Adipocyte (in vitro differentiated cells): ENCODE data around the gene LRRK1.

Source experiments
- DNase-seq: peaks from one replicate; pipeline ENCODE4 v3.0.0-alpha.2; 2015; ENCODE audit warnings: low read depth
- H3K27me3 ChIP-seq: replicated peaks from 2 replicates; pipeline ENCODE4 v1.7.0; 2013; ENCODE audit warnings: mild to moderate bottlenecking, low read length, moderate library complexity; ENCODE audit not compliant: control insufficient read depth, insufficient read depth
- H3K36me3 ChIP-seq: 2 replicates; pipeline ENCODE4 v1.7.0; 2013; ENCODE audit warnings: low read length, mild to moderate bottlenecking, moderate library complexity; ENCODE audit not compliant: control insufficient read depth, insufficient read depth, severe bottlenecking
- H3K4me1 ChIP-seq: 2 replicates; pipeline ENCODE4 v1.7.0; 2013; ENCODE audit warnings: mild to moderate bottlenecking, low read length, moderate library complexity; ENCODE audit not compliant: control insufficient read depth, insufficient read depth
- H3K4me3 ChIP-seq: 2 replicates; pipeline ENCODE4 v1.7.0; 2013; ENCODE audit warnings: mild to moderate bottlenecking, low read length, moderate library complexity
- H3K9ac ChIP-seq: 2 replicates; pipeline ENCODE4 v1.7.0; 2013; ENCODE audit warnings: mild to moderate bottlenecking, low read length, moderate library complexity
- H3K9me3 ChIP-seq: 2 replicates; pipeline ENCODE4 v1.7.0; 2013; ENCODE audit warnings: mild to moderate bottlenecking, low read length, moderate library complexity; ENCODE audit not compliant: control insufficient read depth

Gene LRRK1

GRCh38 chr15:101043911-101044624 lies 124.9 kb downstream of the LRRK1 start:
- H3K27me3 ChIP-seq, result no peaks in the 10 kb centered on the region
- H3K4me3 ChIP-seq, result no peak overlapping the region
- no peaks in the 10 kb centered on the region for H3K4me1 ChIP-seq
- no peak overlapping the region for H3K9ac ChIP-seq
- no peak for DNase-seq
- peaks cover 51% of the 10 kb centered on the region for H3K36me3 ChIP-seq
- peaks cover 10% of the 10 kb centered on the region for H3K9me3 ChIP-seq

- Histone ChIP-seq H3K36me3 (peaks cover 58% of the 10 kb centered on the region), H3K9ac (no peak overlapping the region), H3K4me3 (no peak overlapping the region), H3K4me1 (no peaks in the 10 kb centered on the region), H3K9me3 (peaks cover 10% of the 10 kb centered on the region), H3K27me3 (no peaks in the 10 kb centered on the region)
- no peak for DNase-seq
Observed at GRCh38 chr15:101044625-101045235, 125.6 kb downstream of the LRRK1 start.

- no peak overlapping the region for H3K4me3 ChIP-seq
- no peak overlapping the region for H3K9ac ChIP-seq
- no peak for DNase-seq
- peaks cover 59% of the 10 kb centered on the region for H3K36me3 ChIP-seq
- no peaks in the 10 kb centered on the region for H3K27me3 ChIP-seq
- peaks cover 10% of the 10 kb centered on the region for H3K9me3 ChIP-seq
- H3K4me1 ChIP-seq, result no peaks in the 10 kb centered on the region
Observed at GRCh38 chr15:101045236-101045646, 126.1 kb downstream of the LRRK1 start.

GRCh38 chr15:101045835-101046691 lies 126.9 kb downstream of the LRRK1 start:
- H3K9ac ChIP-seq, result no peak overlapping the region
- peaks cover 65% of the 10 kb centered on the region for H3K36me3 ChIP-seq
- H3K27me3 ChIP-seq, result no peaks in the 10 kb centered on the region
- no peak overlapping the region for H3K4me3 ChIP-seq
- H3K9me3 ChIP-seq, result peaks cover 5% of the 10 kb centered on the region
- DNase-seq, result no peak
- H3K4me1 ChIP-seq, result no peaks in the 10 kb centered on the region

GRCh38 chr15:101046826-101047225 lies 127.7 kb downstream of the LRRK1 start:
- Histone ChIP-seq H3K4me3 (no peak overlapping the region), H3K9me3 (no peaks in the 10 kb centered on the region), H3K4me1 (no peaks in the 10 kb centered on the region), H3K9ac (no peak overlapping the region), H3K27me3 (no peaks in the 10 kb centered on the region), H3K36me3 (peaks cover 62% of the 10 kb centered on the region)
- DNase-seq, result no peak

GRCh38 chr15:101047301-101047781 lies 128.2 kb downstream of the LRRK1 start:
- H3K27me3 ChIP-seq, result no peaks in the 10 kb centered on the region
- H3K36me3 ChIP-seq, result peaks cover 64% of the 10 kb centered on the region
- no peaks in the 10 kb centered on the region for H3K9me3 ChIP-seq
- no peak overlapping the region for H3K9ac ChIP-seq
- H3K4me3 ChIP-seq, result no peak overlapping the region
- no peak for DNase-seq
- no peaks in the 10 kb centered on the region for H3K4me1 ChIP-seq

- no peaks in the 10 kb centered on the region for H3K27me3 ChIP-seq
- H3K36me3 ChIP-seq, result peaks cover 64% of the 10 kb centered on the region
- H3K9ac ChIP-seq, result no peak overlapping the region
- no peaks in the 10 kb centered on the region for H3K4me1 ChIP-seq
- no peak overlapping the region for H3K4me3 ChIP-seq
- no peak for DNase-seq
- H3K9me3 ChIP-seq, result no peaks in the 10 kb centered on the region
Observed at GRCh38 chr15:101048176-101048575, 129.0 kb downstream of the LRRK1 start.

GRCh38 chr15:101048581-101049030 lies 129.4 kb downstream of the LRRK1 start:
- Histone ChIP-seq H3K4me1 (no peaks in the 10 kb centered on the region), H3K9me3 (no peaks in the 10 kb centered on the region), H3K9ac (no peak overlapping the region), H3K36me3 (peaks cover 63% of the 10 kb centered on the region), H3K27me3 (no peaks in the 10 kb centered on the region), H3K4me3 (no peak overlapping the region)
- no peak for DNase-seq

GRCh38 chr15:101049282-101049681 lies 130.1 kb downstream of the LRRK1 start:
- Histone ChIP-seq H3K36me3 (peaks cover 63% of the 10 kb centered on the region), H3K4me3 (no peak overlapping the region), H3K27me3 (no peaks in the 10 kb centered on the region), H3K4me1 (no peaks in the 10 kb centered on the region), H3K9ac (no peak overlapping the region), H3K9me3 (no peaks in the 10 kb centered on the region)
- no peak for DNase-seq

- Histone ChIP-seq H3K4me1 (no peaks in the 10 kb centered on the region), H3K27me3 (no peaks in the 10 kb centered on the region), H3K9ac (no peak overlapping the region), H3K36me3 (peaks cover 61% of the 10 kb centered on the region), H3K4me3 (no peak overlapping the region), H3K9me3 (no peaks in the 10 kb centered on the region)
- no peak for DNase-seq
Observed at GRCh38 chr15:101049856-101050622, 130.9 kb downstream of the LRRK1 start.
